Tibial nerve (tissue), 4 donors: Measurements from ENCODE around the gene PRKAR1B.

Source experiments
- EP300 ChIP-seq, 2 donors: sonication (generic); formaldehyde crosslinking; IDR thresholded peaks; one replicate each; pipeline ENCODE4 v1.6.1; 2017; ENCODE audit warnings: antibody characterized with exemption in 2 of 2, mild to moderate bottlenecking in 1 of 2
- TF ChIP-seq, protein P1 (sequence below), 5 experiments: fragments of 200-600 bp in 3 of 5; fragments of 450-650 bp in 2 of 5; sonication (generic) in 3 of 5; IDR thresholded peaks; one replicate each; pipeline ENCODE4 v1.5.1; 2016 to 2019; ENCODE audit warnings: antibody characterized with exemption in 5 of 5, mild to moderate bottlenecking in 3 of 5, moderate library complexity in 2 of 5

DNA sequence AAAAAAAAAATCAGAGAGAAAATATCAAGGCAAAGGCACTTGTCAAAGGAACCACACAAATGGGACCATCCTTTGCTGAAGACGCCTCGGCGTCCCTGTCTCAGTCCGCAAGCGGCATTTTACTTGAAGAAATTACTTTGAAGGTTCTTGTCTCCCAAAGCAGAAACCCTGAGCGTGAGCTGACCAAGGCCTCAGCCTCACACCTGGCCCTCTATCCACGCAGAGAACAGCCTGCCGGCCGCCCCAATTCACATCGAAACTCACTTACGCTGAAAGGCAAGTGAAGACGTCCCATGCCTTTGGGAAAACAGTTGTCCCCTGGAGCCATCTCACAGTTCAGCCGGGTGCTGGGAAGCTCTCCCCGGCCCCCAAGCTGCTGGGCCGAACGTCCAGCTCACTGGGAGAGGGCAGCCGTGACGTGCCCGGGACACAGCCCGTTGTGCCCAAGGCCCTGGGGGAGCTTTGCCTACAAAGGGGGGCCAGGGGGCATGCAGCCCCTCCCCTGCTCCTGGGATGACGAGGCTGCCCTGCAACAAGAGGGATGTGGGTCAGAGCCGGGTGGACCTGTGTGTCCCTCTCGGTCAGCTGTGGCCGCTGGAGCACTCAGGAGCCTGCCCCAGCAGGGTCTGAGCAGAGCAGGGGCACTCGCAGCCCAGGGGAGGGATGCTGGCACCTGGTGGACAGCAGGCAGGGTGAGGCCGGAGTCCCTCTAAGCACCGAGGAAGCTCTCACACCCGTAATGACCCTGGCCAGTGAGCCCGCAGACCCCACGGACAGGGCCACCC, 157.8 kb downstream of the PRKAR1B start:
- TF ChIP-seq, protein P1, sequence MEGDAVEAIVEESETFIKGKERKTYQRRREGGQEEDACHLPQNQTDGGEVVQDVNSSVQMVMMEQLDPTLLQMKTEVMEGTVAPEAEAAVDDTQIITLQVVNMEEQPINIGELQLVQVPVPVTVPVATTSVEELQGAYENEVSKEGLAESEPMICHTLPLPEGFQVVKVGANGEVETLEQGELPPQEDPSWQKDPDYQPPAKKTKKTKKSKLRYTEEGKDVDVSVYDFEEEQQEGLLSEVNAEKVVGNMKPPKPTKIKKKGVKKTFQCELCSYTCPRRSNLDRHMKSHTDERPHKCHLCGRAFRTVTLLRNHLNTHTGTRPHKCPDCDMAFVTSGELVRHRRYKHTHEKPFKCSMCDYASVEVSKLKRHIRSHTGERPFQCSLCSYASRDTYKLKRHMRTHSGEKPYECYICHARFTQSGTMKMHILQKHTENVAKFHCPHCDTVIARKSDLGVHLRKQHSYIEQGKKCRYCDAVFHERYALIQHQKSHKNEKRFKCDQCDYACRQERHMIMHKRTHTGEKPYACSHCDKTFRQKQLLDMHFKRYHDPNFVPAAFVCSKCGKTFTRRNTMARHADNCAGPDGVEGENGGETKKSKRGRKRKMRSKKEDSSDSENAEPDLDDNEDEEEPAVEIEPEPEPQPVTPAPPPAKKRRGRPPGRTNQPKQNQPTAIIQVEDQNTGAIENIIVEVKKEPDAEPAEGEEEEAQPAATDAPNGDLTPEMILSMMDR (IDR thresholded peaks at IDR 0.05), result no peak
- no peak for TF ChIP-seq EP300 (IDR thresholded peaks at IDR 0.05)
